ENCODE data around the gene FREM2.

The FREM2 gene

GRCh38 chr13:38686577-38687245 is at the start of gene FREM2:
Gene FREM2, plus strand, starts transcription at chr13:38687077. Its CDS starts 268 bp downstream, at chr13:38687345.
- TF ChIP-seq CTCF (IDR thresholded peaks at IDR 0.05; ENCODE audit: insufficient read depth, missing control alignments) = no peak
- FAIRE-seq = no peak
- DNase-seq (ENCODE audit: insufficient read length, low spot score) = peak; percentile 51

GRCh38 chr13:38637576-38637975 is 49.3 kb upstream of the FREM2 start:
- no peak for TF ChIP-seq CTCF (IDR thresholded peaks at IDR 0.05; ENCODE audit: insufficient read depth, missing control alignments)
- DNase-seq (ENCODE audit: insufficient read length, low spot score) = no peak
- no peak for FAIRE-seq

GRCh38 chr13:38641164-38641948 is 45.5 kb upstream of the FREM2 start:
- no peak for DNase-seq (ENCODE audit: insufficient read length, low spot score)
- no peak for FAIRE-seq
- TF ChIP-seq CTCF (IDR thresholded peaks at IDR 0.05; ENCODE audit: insufficient read depth, missing control alignments) = peak; percentile 40

- no peak for DNase-seq (ENCODE audit: insufficient read length, low spot score)
- FAIRE-seq = no peak
- TF ChIP-seq CTCF (IDR thresholded peaks at IDR 0.05; ENCODE audit: insufficient read depth, missing control alignments) = no peak
Measured at GRCh38 chr13:38647312-38647711, 39.6 kb upstream of the FREM2 start.

- DNase-seq (ENCODE audit: insufficient read length, low spot score) (no peak), FAIRE-seq (no peak)
- TF ChIP-seq CTCF (IDR thresholded peaks at IDR 0.05; ENCODE audit: insufficient read depth, missing control alignments) = no peak
Measured at GRCh38 chr13:38648912-38649311, 38.0 kb upstream of the FREM2 start.

- TF ChIP-seq CTCF (IDR thresholded peaks at IDR 0.05; ENCODE audit: insufficient read depth, missing control alignments) = no peak
- FAIRE-seq = no peak
- DNase-seq (ENCODE audit: insufficient read length, low spot score) = no peak
Measured at GRCh38 chr13:38656699-38657098, 30.2 kb upstream of the FREM2 start.

GRCh38 chr13:38657191-38657590 is 29.7 kb upstream of the FREM2 start:
- no peak for TF ChIP-seq CTCF (IDR thresholded peaks at IDR 0.05; ENCODE audit: insufficient read depth, missing control alignments)
- DNase-seq (ENCODE audit: insufficient read length, low spot score) (no peak), FAIRE-seq (no peak)
